WTC11 (cell line): Measurements from ENCODE around the gene ALOX15B. TPM values are rescaled to one million over a fixed set of nuclear protein-coding genes. Genes with fewer than 3 reads are reported as not detected.

ENCODE experiments used
- ATAC-seq: fragments of 200-7000 bp; cut with Tn5 transposase; 2 replicates; pipeline ENCODE4 v1.10.0; 2021; ENCODE audit warnings: mild to moderate bottlenecking, moderate library complexity
- CTCF ChIA-PET: fragments of 300-600 bp; sonication (Branson Sonifier 250); formaldehyde crosslinking; loops from one replicate; lab custom pipeline; 2021; ENCODE audit warnings: antibody characterized with exemption; lab: Charles Lee
- POLR2A ChIA-PET: fragments of 350-600 bp; sonication (Branson Sonifier 250); formaldehyde crosslinking; loops from one replicate; lab custom pipeline; 2021; ENCODE audit warnings: antibody characterized with exemption; lab: Charles Lee
- DNase-seq: peaks from one replicate; pipeline ENCODE4 v3.0.0; 2021; ENCODE audit warnings: low spot score
- H3K27ac Mint-ChIP-seq: 2 replicates; pipeline ENCODE4 v1.8.0; 2021; ENCODE audit warnings: mixed read lengths
- H3K27me3 Mint-ChIP-seq: 2 replicates; pipeline ENCODE4 v1.8.0; 2021; ENCODE audit warnings: low read depth, mild to moderate bottlenecking, moderate library complexity, mixed read lengths
- H3K36me3 Mint-ChIP-seq: 2 replicates; pipeline ENCODE4 v1.8.0; 2021; ENCODE audit warnings: mixed read lengths
- H3K4me1 Mint-ChIP-seq: 2 replicates; pipeline ENCODE4 v1.8.0; 2022; ENCODE audit warnings: mixed read lengths
- H3K4me3 Mint-ChIP-seq: 2 replicates; pipeline ENCODE4 v1.8.0; 2021; ENCODE audit warnings: mild to moderate bottlenecking, moderate library complexity, mixed read lengths
- H3K9me3 Mint-ChIP-seq: 2 replicates; pipeline ENCODE4 v1.8.0; 2021; ENCODE audit warnings: mixed read lengths
- E2F1 ChIP-seq: sonication (generic); formaldehyde crosslinking; IDR thresholded peaks from 2 replicates; pipeline ENCODE4 v1.8.0; 2022; ENCODE audit warnings: mild to moderate bottlenecking, missing genetic modification reagents
- GABPB1 ChIP-seq: sonication (generic); formaldehyde crosslinking; IDR thresholded peaks from 2 replicates; pipeline ENCODE4 v1.8.1; 2023; ENCODE audit warnings: mild to moderate bottlenecking, missing genetic modification reagents
- GRHL2 ChIP-seq: fragments of 250-450 bp; sonication (Bioruptor Pico); IDR thresholded peaks from 2 replicates; pipeline ENCODE4 v1.8.0; 2022; ENCODE audit warnings: mild to moderate bottlenecking, moderate library complexity; ENCODE audit not compliant: insufficient replicate concordance, severe bottlenecking
- JUN ChIP-seq: sonication (generic); formaldehyde crosslinking; IDR thresholded peaks from 2 replicates; pipeline ENCODE4 v1.8.0; 2023; ENCODE audit warnings: mild to moderate bottlenecking, missing genetic modification reagents
- NFATC4 ChIP-seq: fragments of 250-450 bp; sonication (Bioruptor Pico); IDR thresholded peaks from 2 replicates; pipeline ENCODE4 v1.9.0; 2021; ENCODE audit warnings: mild to moderate bottlenecking
- NR1H2 ChIP-seq: sonication (generic); formaldehyde crosslinking; IDR thresholded peaks from 2 replicates; pipeline ENCODE4 v1.9.0; 2021; ENCODE audit warnings: mild to moderate bottlenecking, moderate library complexity, missing genetic modification reagents
- TEAD1 ChIP-seq: sonication (generic); formaldehyde crosslinking; IDR thresholded peaks from 2 replicates; pipeline ENCODE4 v1.8.0; 2022; ENCODE audit warnings: mild to moderate bottlenecking, missing genetic modification reagents
- TP53 ChIP-seq: sonication (generic); formaldehyde crosslinking; IDR thresholded peaks from 2 replicates; pipeline ENCODE4 v1.8.1; 2023; ENCODE audit warnings: mild to moderate bottlenecking, missing genetic modification reagents
- USF2 ChIP-seq: sonication (generic); formaldehyde crosslinking; IDR thresholded peaks from 2 replicates; pipeline ENCODE4 v1.8.1; 2023; ENCODE audit warnings: mild to moderate bottlenecking, missing genetic modification reagents, moderate library complexity
- ZNF219 ChIP-seq: sonication (generic); formaldehyde crosslinking; IDR thresholded peaks from 2 replicates; pipeline ENCODE4 v1.8.0; 2023; ENCODE audit warnings: missing genetic modification reagents, mild to moderate bottlenecking, borderline replicate concordance
- ZNF317 ChIP-seq: sonication (generic); formaldehyde crosslinking; IDR thresholded peaks from 2 replicates; pipeline ENCODE4 v1.8.1; 2023; ENCODE audit warnings: low read depth, mild to moderate bottlenecking, moderate library complexity, missing genetic modification reagents, borderline replicate concordance
- ZNF671 ChIP-seq: fragments of 250-450 bp; sonication (Bioruptor Pico); IDR thresholded peaks from 2 replicates; pipeline ENCODE4 v1.8.0; 2021; ENCODE audit warnings: mild to moderate bottlenecking
- total RNA-seq: library from RNA; stranded (reverse); gene quantifications from 3 replicates; pipeline ENCODE4 v1.2.3, GENCODE V29; 2021
- TF ChIP-seq, protein P1 (sequence below): sonication (generic); formaldehyde crosslinking; IDR thresholded peaks from 2 replicates; pipeline ENCODE4 v1.8.1; 2022; ENCODE audit warnings: missing genetic modification reagents, borderline replicate concordance
- TF ChIP-seq, protein P2 (sequence below): sonication (generic); formaldehyde crosslinking; IDR thresholded peaks from 2 replicates; pipeline ENCODE4 v1.8.0; 2022; ENCODE audit warnings: missing genetic modification reagents
- TF ChIP-seq, protein P3 (sequence below): sonication (generic); formaldehyde crosslinking; IDR thresholded peaks from 2 replicates; pipeline ENCODE4 v1.8.0; 2023; ENCODE audit warnings: mild to moderate bottlenecking, missing genetic modification reagents
- TF ChIP-seq, protein P4 (sequence below): sonication (generic); formaldehyde crosslinking; IDR thresholded peaks from 2 replicates; pipeline ENCODE4 v1.8.1; 2022; ENCODE audit warnings: mild to moderate bottlenecking, missing genetic modification reagents, moderate library complexity, borderline replicate concordance

ALOX15B gene
- total RNA-seq, 1 experiment from 2014 or later: 0.22 TPM

- TF ChIP-seq ZNF219 (CRISPR knock-in tag) (no peak), ZNF671 (CRISPR knock-in tag) (no peak), E2F1 (CRISPR knock-in tag) (no peak), ZNF317 (CRISPR knock-in tag) (no peak), NR1H2 (CRISPR knock-in tag) (no peak), GRHL2 (CRISPR knock-in tag) (no peak), TEAD1 (CRISPR knock-in tag) (no peak), JUN (CRISPR knock-in tag) (no peak), NFATC4 (no peak), TP53 (CRISPR knock-in tag) (no peak)
- TF ChIP-seq, protein P1, sequence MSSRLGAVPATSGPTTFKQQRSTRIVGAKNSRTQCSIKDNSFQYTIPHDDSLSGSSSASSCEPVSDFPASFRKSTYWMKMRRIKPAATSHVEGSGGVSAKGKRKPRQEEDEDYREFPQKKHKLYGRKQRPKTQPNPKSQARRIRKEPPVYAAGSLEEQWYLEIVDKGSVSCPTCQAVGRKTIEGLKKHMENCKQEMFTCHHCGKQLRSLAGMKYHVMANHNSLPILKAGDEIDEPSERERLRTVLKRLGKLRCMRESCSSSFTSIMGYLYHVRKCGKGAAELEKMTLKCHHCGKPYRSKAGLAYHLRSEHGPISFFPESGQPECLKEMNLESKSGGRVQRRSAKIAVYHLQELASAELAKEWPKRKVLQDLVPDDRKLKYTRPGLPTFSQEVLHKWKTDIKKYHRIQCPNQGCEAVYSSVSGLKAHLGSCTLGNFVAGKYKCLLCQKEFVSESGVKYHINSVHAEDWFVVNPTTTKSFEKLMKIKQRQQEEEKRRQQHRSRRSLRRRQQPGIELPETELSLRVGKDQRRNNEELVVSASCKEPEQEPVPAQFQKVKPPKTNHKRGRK (CRISPR knock-in tag): no peak
Measured at GRCh38 chr17:8019166-8019565, 19.7 kb upstream of the ALOX15B start (continued).

DNA sequence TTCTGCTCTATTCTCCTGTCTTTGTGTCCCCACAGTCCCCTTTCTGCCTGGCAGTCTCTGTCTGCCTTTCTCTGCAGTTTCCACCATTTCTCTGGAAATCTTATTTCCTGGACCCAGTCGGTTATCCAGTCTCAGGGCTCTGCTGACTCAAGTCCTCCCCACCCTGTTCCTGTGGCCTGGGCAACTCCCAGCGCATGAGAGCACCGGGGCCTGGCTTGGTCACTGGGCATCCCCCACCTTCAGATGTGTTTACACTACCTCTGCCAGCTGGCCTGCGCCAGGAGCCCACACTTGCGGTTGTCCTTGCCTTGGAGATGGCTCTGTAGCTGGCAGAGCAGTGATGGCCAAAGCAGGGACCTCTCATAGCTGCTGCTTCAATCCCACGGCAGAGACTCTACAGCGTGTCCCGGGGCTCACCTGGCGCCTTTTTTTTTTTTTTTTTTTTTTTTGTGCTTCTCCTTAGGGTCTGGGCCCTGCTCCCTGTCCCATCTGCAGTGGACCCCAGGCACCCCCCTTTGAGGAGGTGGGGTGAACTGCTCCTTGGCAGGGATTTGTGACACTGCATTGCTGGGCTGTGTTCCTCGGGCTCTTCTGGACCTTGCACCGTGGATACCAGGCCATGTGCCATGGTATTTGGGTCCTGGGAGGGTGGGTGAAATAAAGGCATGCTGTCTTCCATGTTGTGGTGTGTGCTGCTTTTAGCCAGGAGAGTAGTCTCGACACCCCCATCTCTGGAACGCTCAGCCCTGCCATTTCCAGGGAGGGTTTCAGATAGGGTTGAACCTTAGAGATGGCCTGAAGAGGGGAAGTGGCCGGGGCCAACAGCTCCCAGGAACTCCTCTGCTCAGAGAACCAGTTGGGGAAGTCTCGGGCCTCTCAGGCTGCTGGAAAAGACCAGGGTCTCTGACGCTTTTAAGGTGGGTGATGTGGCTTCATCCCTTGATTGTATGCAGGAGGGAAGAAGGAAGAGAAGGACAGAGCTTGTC is 18.9 kb upstream of the ALOX15B start:
- POLR2A ChIA-PET: no interaction called here
- no peak overlapping the region for H3K4me3 Mint-ChIP-seq
- DNase-seq (no peak), ATAC-seq (no peak)
- TF ChIP-seq, protein P2, sequence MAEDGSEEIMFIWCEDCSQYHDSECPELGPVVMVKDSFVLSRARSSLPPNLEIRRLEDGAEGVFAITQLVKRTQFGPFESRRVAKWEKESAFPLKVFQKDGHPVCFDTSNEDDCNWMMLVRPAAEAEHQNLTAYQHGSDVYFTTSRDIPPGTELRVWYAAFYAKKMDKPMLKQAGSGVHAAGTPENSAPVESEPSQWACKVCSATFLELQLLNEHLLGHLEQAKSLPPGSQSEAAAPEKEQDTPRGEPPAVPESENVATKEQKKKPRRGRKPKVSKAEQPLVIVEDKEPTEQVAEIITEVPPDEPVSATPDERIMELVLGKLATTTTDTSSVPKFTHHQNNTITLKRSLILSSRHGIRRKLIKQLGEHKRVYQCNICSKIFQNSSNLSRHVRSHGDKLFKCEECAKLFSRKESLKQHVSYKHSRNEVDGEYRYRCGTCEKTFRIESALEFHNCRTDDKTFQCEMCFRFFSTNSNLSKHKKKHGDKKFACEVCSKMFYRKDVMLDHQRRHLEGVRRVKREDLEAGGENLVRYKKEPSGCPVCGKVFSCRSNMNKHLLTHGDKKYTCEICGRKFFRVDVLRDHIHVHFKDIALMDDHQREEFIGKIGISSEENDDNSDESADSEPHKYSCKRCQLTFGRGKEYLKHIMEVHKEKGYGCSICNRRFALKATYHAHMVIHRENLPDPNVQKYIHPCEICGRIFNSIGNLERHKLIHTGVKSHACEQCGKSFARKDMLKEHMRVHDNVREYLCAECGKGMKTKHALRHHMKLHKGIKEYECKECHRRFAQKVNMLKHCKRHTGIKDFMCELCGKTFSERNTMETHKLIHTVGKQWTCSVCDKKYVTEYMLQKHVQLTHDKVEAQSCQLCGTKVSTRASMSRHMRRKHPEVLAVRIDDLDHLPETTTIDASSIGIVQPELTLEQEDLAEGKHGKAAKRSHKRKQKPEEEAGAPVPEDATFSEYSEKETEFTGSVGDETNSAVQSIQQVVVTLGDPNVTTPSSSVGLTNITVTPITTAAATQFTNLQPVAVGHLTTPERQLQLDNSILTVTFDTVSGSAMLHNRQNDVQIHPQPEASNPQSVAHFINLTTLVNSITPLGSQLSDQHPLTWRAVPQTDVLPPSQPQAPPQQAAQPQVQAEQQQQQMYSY (CRISPR knock-in tag): no peak
- TF ChIP-seq ZNF317 (CRISPR knock-in tag) (no peak), GABPB1 (CRISPR knock-in tag) (no peak), USF2 (no peak)
- TF ChIP-seq, protein P3, sequence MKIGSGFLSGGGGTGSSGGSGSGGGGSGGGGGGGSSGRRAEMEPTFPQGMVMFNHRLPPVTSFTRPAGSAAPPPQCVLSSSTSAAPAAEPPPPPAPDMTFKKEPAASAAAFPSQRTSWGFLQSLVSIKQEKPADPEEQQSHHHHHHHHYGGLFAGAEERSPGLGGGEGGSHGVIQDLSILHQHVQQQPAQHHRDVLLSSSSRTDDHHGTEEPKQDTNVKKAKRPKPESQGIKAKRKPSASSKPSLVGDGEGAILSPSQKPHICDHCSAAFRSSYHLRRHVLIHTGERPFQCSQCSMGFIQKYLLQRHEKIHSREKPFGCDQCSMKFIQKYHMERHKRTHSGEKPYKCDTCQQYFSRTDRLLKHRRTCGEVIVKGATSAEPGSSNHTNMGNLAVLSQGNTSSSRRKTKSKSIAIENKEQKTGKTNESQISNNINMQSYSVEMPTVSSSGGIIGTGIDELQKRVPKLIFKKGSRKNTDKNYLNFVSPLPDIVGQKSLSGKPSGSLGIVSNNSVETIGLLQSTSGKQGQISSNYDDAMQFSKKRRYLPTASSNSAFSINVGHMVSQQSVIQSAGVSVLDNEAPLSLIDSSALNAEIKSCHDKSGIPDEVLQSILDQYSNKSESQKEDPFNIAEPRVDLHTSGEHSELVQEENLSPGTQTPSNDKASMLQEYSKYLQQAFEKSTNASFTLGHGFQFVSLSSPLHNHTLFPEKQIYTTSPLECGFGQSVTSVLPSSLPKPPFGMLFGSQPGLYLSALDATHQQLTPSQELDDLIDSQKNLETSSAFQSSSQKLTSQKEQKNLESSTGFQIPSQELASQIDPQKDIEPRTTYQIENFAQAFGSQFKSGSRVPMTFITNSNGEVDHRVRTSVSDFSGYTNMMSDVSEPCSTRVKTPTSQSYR: no peak
- TF ChIP-seq, protein P4, sequence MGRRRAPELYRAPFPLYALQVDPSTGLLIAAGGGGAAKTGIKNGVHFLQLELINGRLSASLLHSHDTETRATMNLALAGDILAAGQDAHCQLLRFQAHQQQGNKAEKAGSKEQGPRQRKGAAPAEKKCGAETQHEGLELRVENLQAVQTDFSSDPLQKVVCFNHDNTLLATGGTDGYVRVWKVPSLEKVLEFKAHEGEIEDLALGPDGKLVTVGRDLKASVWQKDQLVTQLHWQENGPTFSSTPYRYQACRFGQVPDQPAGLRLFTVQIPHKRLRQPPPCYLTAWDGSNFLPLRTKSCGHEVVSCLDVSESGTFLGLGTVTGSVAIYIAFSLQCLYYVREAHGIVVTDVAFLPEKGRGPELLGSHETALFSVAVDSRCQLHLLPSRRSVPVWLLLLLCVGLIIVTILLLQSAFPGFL: no peak
- H3K36me3 Mint-ChIP-seq: no peaks in the 10 kb centered on the region
- H3K27ac Mint-ChIP-seq: peak overlapping the region; percentile 54; the same call in 1 of the 2 replicates
- H3K27me3 Mint-ChIP-seq: peaks cover 9% of the 10 kb centered on the region
- H3K4me1 Mint-ChIP-seq: peaks cover 7% of the 10 kb centered on the region
- CTCF ChIA-PET: interaction anchor here (0.8 to 8.3 kb wide), 7 partner anchors 20 to 59 kb away, joined by 3 to 154 read pairs (median 8); partner anchors contain the start of gene ALOX15B
- no peaks in the 10 kb centered on the region for H3K9me3 Mint-ChIP-seq
